K562 (cell line): Measurements from ENCODE around the gene MASTL. TPM values are rescaled to one million over a fixed set of nuclear protein-coding genes. Genes with fewer than 3 reads are reported as not detected.
A peak's percentile ranks its signal among the peaks of the same experiment; 100 is the strongest.

ENCODE experiments used
- DACH1 ChIP-seq: fragments of 450-650 bp; IDR thresholded peaks from 2 replicates; pipeline ENCODE4 v1.6.1; 2018; ENCODE audit not compliant: partially characterized antibody
- FOSL1 ChIP-seq: fragments of 200-800 bp; sonication (Bioruptor generic); conservative IDR thresholded peaks from 2 replicates; pipeline ENCODE4 v1.6.1; 2016; ENCODE audit warnings: missing genetic modification characterization, missing compliant biosample characterization
- GTF2F1 ChIP-seq: IDR thresholded peaks from 2 replicates; pipeline ENCODE4 v1.6.1; 2011; ENCODE audit warnings: low read depth, low read length, improper control_type of control experiment
- HNRNPH1 ChIP-seq: fragments of 200-400 bp; formaldehyde crosslinking; optimal IDR thresholded peaks from 2 replicates; pipeline ENCODE3; 2017; ENCODE audit warnings: low read depth, mild to moderate bottlenecking, low read length, moderate library complexity
- HSF4 ChIP-seq: fragments of 250-450 bp; sonication (Bioruptor Pico); IDR thresholded peaks from 2 replicates; pipeline ENCODE4 v2.1.2; 2022; ENCODE audit warnings: mild to moderate bottlenecking, moderate library complexity, borderline replicate concordance
- KLF1 ChIP-seq: fragments of 450-650 bp; IDR thresholded peaks from 2 replicates; pipeline ENCODE4 v1.6.1; 2016; ENCODE audit warnings: missing genetic modification characterization, missing compliant biosample characterization
- MED1 ChIP-seq: sonication (generic); formaldehyde crosslinking; IDR thresholded peaks from 2 replicates; pipeline ENCODE4 v1.8.1; 2023; ENCODE audit warnings: missing genetic modification reagents, borderline replicate concordance
- MYBL2 ChIP-seq, 2 experiments: fragments of 450-650 bp in 1 of 2; sonication (generic) in 1 of 2; formaldehyde crosslinking in 1 of 2; IDR thresholded peaks; 2 replicates each; pipeline versions ENCODE4 v1.6.1 to v1.8.1; 2017 to 2022; ENCODE audit warnings: borderline replicate concordance in 1 of 2, inconsistent platforms in 1 of 2, low read depth in 1 of 2, mild to moderate bottlenecking in 1 of 2, missing genetic modification reagents in 1 of 2, moderate library complexity in 1 of 2
- POU5F1 ChIP-seq: fragments of 150-350 bp; IDR thresholded peaks from 2 replicates; pipeline ENCODE4 v1.6.1; 2014; ENCODE audit warnings: borderline replicate concordance, low read length, low read depth, mild to moderate bottlenecking; ENCODE audit not compliant: partially characterized antibody
- PRMT5 ChIP-seq: sonication (generic); formaldehyde crosslinking; IDR thresholded peaks from 2 replicates; pipeline ENCODE4 v1.5.0; 2020; ENCODE audit warnings: missing genetic modification reagents
- PURB ChIP-seq: sonication (generic); formaldehyde crosslinking; IDR thresholded peaks from 2 replicates; pipeline ENCODE4 v1.9.0; 2021; ENCODE audit warnings: low read depth, mild to moderate bottlenecking, missing genetic modification reagents
- RFX5 ChIP-seq: IDR thresholded peaks from 2 replicates; pipeline ENCODE4 v1.6.1; 2011; ENCODE audit warnings: low read depth, mild to moderate bottlenecking, improper control_type of control experiment, low read length
- SIN3A ChIP-seq, 2 experiments: fragments of 150-350 bp in 1 of 2; IDR thresholded peaks; 2 replicates each; pipeline ENCODE4 v1.6.1; 2011 to 2016; ENCODE audit warnings: borderline replicate concordance in 2 of 2, low read depth in 2 of 2, low read length in 2 of 2, mild to moderate bottlenecking in 2 of 2, moderate library complexity in 2 of 2; ENCODE audit not compliant: control insufficient read depth in 1 of 2
- SUPT5H ChIP-seq: fragments of 450-650 bp; IDR thresholded peaks from 2 replicates; pipeline ENCODE4 v1.6.1; 2016
- TARDBP ChIP-seq: fragments of 450-650 bp; IDR thresholded peaks from 2 replicates; pipeline ENCODE4 v1.6.1; 2016
- polyA plus RNA-seq, 8 experiments: library from polyadenylated mRNA; depleted of rRNA in 4 of 8; stranded (reverse) in 5 of 8; unstranded in 3 of 8; fragments of >200 nt; fragmentation: Nextera tagmentation in 2 of 8; fragmentation: Illumina TruSeq in 1 of 8; extraction: Ambion mirVana in 2 of 8; extraction: Trizol in 1 of 8; gene quantifications; 2 replicates each; pipeline versions ENCODE4 v1.2.1 to v1.2.3, GENCODE V29; 2011 to 2014; ENCODE audit warnings: inconsistent platforms in 1 of 8, missing spikeins in 1 of 8
- total RNA-seq, 7 experiments: library from RNA; depleted of rRNA in 6 of 7; stranded (reverse); fragments of >200 nt in 6 of 7; fragmentation: Illumina TruSeq in 2 of 7; extraction: Trizol in 2 of 7; gene quantifications; 2 replicates each; pipeline versions ENCODE4 v1.2.1 to v1.2.3, GENCODE V29; 2011 to 2021; ENCODE audit warnings: low replicate concordance in 1 of 7
- TF ChIP-seq, protein P1 (sequence below): fragments of 450-650 bp; IDR thresholded peaks from 2 replicates; pipeline ENCODE4 v1.6.1; 2017; ENCODE audit warnings: antibody characterized with exemption
- TF ChIP-seq, protein P2 (sequence below): fragments of 250-450 bp; sonication (Bioruptor Pico); IDR thresholded peaks from 2 replicates; pipeline ENCODE4 v1.9.0; 2021; ENCODE audit warnings: mild to moderate bottlenecking
- TF ChIP-seq, protein P3 (sequence below): sonication (generic); formaldehyde crosslinking; IDR thresholded peaks from 2 replicates; pipeline ENCODE4 v1.8.1; 2022; ENCODE audit warnings: missing genetic modification reagents
- TF ChIP-seq, protein P4 (sequence below): fragments of 450-650 bp; formaldehyde crosslinking; IDR thresholded peaks from 2 replicates; pipeline ENCODE4 v1.4.0; 2020; ENCODE audit warnings: mild to moderate bottlenecking
- TF ChIP-seq, protein P5 (sequence below): sonication (generic); formaldehyde crosslinking; IDR thresholded peaks from 2 replicates; pipeline ENCODE4 v1.8.0; 2022; ENCODE audit warnings: mild to moderate bottlenecking, missing genetic modification reagents, borderline replicate concordance

The MASTL gene
- total and polyA plus RNA-seq, 9 of the 15 experiments (the other 6 are each of a cell fraction or from before 2014, with no cell fraction given) = 6.8 to 29.9 (median 23.1) TPM

DNA sequence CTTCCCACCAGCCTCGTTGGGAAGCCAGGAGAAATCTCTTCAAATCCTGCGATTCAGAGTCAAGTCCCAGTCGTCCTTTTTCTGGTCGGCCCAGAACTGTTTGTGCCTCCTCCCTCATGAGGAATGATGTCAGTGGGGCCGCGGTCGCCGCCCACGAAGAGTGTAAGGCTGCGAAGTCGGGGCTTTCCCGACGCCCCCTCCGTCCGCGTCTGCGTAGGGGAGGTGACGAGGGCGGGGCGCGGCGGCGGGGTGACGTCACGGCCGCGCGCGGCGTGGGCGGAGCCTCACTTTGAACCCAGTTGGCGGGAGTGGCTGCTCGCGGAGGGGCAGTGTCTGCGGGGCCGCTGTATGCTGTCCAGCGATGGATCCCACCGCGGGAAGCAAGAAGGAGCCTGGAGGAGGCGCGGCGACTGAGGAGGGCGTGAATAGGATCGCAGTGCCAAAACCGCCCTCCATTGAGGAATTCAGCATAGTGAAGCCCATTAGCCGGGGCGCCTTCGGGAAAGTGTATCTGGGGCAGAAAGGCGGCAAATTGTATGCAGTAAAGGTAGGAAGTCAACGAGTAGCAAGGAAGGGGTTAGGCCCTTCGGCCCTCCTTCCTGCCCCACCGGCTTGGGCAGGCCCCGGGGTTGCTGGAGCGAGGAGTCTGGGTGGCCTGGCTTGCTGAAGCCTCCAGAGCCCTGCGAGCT, at the start of gene MASTL (continued):
- TF ChIP-seq, protein P1, sequence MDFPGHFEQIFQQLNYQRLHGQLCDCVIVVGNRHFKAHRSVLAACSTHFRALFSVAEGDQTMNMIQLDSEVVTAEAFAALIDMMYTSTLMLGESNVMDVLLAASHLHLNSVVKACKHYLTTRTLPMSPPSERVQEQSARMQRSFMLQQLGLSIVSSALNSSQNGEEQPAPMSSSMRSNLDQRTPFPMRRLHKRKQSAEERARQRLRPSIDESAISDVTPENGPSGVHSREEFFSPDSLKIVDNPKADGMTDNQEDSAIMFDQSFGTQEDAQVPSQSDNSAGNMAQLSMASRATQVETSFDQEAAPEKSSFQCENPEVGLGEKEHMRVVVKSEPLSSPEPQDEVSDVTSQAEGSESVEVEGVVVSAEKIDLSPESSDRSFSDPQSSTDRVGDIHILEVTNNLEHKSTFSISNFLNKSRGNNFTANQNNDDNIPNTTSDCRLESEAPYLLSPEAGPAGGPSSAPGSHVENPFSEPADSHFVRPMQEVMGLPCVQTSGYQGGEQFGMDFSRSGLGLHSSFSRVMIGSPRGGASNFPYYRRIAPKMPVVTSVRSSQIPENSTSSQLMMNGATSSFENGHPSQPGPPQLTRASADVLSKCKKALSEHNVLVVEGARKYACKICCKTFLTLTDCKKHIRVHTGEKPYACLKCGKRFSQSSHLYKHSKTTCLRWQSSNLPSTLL = no peak
- no peak for TF ChIP-seq RFX5
- no peak for TF ChIP-seq GTF2F1
- TF ChIP-seq, protein P2, sequence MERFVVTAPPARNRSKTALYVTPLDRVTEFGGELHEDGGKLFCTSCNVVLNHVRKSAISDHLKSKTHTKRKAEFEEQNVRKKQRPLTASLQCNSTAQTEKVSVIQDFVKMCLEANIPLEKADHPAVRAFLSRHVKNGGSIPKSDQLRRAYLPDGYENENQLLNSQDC (CRISPR knock-in tag) = 0 out of 2 replicates have a peak, but pooled peaks have one; percentile 17
- TF ChIP-seq, protein P3, sequence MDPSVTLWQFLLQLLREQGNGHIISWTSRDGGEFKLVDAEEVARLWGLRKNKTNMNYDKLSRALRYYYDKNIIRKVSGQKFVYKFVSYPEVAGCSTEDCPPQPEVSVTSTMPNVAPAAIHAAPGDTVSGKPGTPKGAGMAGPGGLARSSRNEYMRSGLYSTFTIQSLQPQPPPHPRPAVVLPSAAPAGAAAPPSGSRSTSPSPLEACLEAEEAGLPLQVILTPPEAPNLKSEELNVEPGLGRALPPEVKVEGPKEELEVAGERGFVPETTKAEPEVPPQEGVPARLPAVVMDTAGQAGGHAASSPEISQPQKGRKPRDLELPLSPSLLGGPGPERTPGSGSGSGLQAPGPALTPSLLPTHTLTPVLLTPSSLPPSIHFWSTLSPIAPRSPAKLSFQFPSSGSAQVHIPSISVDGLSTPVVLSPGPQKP = no peak
- peak; percentile 78 for TF ChIP-seq SUPT5H
- TF ChIP-seq HSF4 = no peak
- TF ChIP-seq, protein P4, sequence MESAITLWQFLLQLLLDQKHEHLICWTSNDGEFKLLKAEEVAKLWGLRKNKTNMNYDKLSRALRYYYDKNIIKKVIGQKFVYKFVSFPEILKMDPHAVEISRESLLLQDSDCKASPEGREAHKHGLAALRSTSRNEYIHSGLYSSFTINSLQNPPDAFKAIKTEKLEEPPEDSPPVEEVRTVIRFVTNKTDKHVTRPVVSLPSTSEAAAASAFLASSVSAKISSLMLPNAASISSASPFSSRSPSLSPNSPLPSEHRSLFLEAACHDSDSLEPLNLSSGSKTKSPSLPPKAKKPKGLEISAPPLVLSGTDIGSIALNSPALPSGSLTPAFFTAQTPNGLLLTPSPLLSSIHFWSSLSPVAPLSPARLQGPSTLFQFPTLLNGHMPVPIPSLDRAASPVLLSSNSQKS (CRISPR knock-in tag) = no peak
- TF ChIP-seq HNRNPH1 = no peak
- no peak for TF ChIP-seq DACH1
- no peak for TF ChIP-seq POU5F1
- TF ChIP-seq PRMT5 (CRISPR knock-in tag) = no peak
- TF ChIP-seq, protein P5, sequence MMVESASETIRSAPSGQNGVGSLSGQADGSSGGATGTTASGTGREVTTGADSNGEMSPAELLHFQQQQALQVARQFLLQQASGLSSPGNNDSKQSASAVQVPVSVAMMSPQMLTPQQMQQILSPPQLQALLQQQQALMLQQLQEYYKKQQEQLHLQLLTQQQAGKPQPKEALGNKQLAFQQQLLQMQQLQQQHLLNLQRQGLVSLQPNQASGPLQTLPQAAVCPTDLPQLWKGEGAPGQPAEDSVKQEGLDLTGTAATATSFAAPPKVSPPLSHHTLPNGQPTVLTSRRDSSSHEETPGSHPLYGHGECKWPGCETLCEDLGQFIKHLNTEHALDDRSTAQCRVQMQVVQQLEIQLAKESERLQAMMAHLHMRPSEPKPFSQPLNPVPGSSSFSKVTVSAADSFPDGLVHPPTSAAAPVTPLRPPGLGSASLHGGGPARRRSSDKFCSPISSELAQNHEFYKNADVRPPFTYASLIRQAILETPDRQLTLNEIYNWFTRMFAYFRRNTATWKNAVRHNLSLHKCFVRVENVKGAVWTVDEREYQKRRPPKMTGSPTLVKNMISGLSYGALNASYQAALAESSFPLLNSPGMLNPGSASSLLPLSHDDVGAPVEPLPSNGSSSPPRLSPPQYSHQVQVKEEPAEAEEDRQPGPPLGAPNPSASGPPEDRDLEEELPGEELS (CRISPR knock-in tag) = peak; percentile 81; the same call in 1 of the 2 replicates
- TF ChIP-seq TARDBP = peak; percentile 71; the same call in 1 of the 2 replicates
- peak; percentile 24; the same call in 1 of the 2 replicates for TF ChIP-seq FOSL1 (tag)
- peak; percentile 78 for TF ChIP-seq MYBL2 (IDR thresholded peaks at IDR 0.05; ENCODE audit: low read depth)
- no peak for TF ChIP-seq MYBL2 (CRISPR knock-in tag; IDR thresholded peaks at IDR 0.05; ENCODE audit: borderline replicate concordance)
- TF ChIP-seq MED1 (CRISPR knock-in tag) = no peak
- peak in 1 of 2 experiments; percentile 56; a peak in 1 of 4 replicates for TF ChIP-seq SIN3A (IDR thresholded peaks at IDR 0.05; ENCODE audit: borderline replicate concordance in 2 of 2, control insufficient read depth in 1 of 2, low read depth in 2 of 2, low read length in 2 of 2)
- TF ChIP-seq KLF1 (tag) = peak; percentile 32; the same call in 1 of the 2 replicates
- no peak for TF ChIP-seq PURB
